ENCODE measurements around the gene ASTN1.

The ASTN1 gene

DNA sequence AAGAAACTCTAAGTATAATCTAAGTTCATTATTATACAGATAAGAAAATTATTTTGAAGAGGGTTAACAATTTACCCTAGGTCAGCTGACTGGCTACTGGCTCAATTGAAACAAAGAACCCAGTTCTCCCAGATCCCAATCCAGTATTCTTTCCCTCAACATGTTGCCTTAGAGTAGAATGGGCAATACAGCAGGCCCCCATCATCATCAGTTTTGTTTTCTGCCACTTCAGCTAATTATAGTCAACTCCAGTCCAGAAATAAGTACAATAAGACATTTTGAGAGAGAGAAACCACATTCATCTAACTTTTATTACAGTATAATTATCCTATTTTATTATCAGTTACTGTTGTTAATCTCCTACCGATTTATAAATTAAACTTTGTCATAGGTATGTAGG, 241.2 kb downstream of the ASTN1 start (continued):
- no peak for TF ChIP-seq ZNF549 (tag by site-specific recombination; IDR thresholded peaks at IDR 0.05)
- no peak for TF ChIP-seq HOXC10 (CRISPR knock-in tag; IDR thresholded peaks at IDR 0.05)

GRCh38 chr1:176919386-176920378, 244.8 kb downstream of the ASTN1 start:
- H3K36me3 ChIP-seq (ENCODE audit: control insufficient read depth in 2 of 2, insufficient read depth in 1 of 2, low read length in 2 of 2) = no peaks in the 10 kb centered on the region
- H3K9me3 ChIP-seq (ENCODE audit: control insufficient read depth, insufficient read depth, low read depth, low read length) = no peaks in the 10 kb centered on the region
- ChIA-PET CTCF (interaction anchor here (1.4 kb wide), 1 partner anchor 21 kb away, joined by 3 read pairs; no protein-coding TSS in a partner anchor), POLR2A (no interaction called here)
- H3K4me1 ChIP-seq (ENCODE audit: control insufficient read depth, insufficient read depth, low read length) = no peaks in the 10 kb centered on the region
- no peak overlapping the region for H3K4me3 ChIP-seq (ENCODE audit: low read depth, low read length)
- H3K27ac ChIP-seq (ENCODE audit: extremely low read depth, low read depth, low read length) = no peak overlapping the region
- TF ChIP-seq ZNF501 (tag by site-specific recombination; IDR thresholded peaks at IDR 0.05) (no peak), ZNF10 (tag by site-specific recombination; IDR thresholded peaks at IDR 0.05) (no peak), KLF16 (tag by site-specific recombination; IDR thresholded peaks at IDR 0.05) (no peak), ZSCAN18 (tag by site-specific recombination; IDR thresholded peaks at IDR 0.05) (no peak), BCL11A (tag by site-specific recombination; IDR thresholded peaks at IDR 0.05; ENCODE audit: low read depth) (no peak), ZBTB17 (tag by site-specific recombination; IDR thresholded peaks at IDR 0.05) (no peak), ZNF544 (tag by site-specific recombination; IDR thresholded peaks at IDR 0.05) (no peak), ZNF24 (tag by site-specific recombination; IDR thresholded peaks at IDR 0.05) (no peak), HOXC10 (CRISPR knock-in tag; IDR thresholded peaks at IDR 0.05) (no peak), EGR2 (tag by site-specific recombination; IDR thresholded peaks at IDR 0.05; ENCODE audit: low read depth) (no peak), ZNF302 (tag by site-specific recombination; IDR thresholded peaks at IDR 0.05; ENCODE audit: low read depth) (no peak), TCF7L2 (IDR thresholded peaks at IDR 0.05; ENCODE audit: borderline replicate concordance, low read depth, low read length) (no peak), ZNF248 (tag by site-specific recombination; IDR thresholded peaks at IDR 0.05) (no peak)
- TF ChIP-seq, protein P1, sequence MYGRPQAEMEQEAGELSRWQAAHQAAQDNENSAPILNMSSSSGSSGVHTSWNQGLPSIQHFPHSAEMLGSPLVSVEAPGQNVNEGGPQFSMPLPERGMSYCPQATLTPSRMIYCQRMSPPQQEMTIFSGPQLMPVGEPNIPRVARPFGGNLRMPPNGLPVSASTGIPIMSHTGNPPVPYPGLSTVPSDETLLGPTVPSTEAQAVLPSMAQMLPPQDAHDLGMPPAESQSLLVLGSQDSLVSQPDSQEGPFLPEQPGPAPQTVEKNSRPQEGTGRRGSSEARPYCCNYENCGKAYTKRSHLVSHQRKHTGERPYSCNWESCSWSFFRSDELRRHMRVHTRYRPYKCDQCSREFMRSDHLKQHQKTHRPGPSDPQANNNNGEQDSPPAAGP (tag by site-specific recombination; IDR thresholded peaks at IDR 0.05) = no peak
- TF ChIP-seq, protein P2, sequence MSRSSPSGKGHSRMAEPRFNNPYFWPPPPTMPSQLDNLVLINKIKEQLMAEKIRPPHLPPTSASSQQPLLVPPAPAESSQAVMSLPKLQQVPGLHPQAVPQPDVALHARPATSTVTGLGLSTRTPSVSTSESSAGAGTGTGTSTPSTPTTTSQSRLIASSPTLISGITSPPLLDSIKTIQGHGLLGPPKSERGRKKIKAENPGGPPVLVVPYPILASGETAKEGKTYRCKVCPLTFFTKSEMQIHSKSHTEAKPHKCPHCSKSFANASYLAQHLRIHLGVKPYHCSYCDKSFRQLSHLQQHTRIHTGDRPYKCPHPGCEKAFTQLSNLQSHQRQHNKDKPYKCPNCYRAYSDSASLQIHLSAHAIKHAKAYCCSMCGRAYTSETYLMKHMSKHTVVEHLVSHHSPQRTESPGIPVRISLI (tag by site-specific recombination; IDR thresholded peaks at IDR 0.05) = no peak
- TF ChIP-seq, protein P3, sequence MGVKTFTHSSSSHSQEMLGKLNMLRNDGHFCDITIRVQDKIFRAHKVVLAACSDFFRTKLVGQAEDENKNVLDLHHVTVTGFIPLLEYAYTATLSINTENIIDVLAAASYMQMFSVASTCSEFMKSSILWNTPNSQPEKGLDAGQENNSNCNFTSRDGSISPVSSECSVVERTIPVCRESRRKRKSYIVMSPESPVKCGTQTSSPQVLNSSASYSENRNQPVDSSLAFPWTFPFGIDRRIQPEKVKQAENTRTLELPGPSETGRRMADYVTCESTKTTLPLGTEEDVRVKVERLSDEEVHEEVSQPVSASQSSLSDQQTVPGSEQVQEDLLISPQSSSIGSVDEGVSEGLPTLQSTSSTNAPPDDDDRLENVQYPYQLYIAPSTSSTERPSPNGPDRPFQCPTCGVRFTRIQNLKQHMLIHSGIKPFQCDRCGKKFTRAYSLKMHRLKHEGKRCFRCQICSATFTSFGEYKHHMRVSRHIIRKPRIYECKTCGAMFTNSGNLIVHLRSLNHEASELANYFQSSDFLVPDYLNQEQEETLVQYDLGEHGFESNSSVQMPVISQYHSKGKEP (tag by site-specific recombination; IDR thresholded peaks at IDR 0.05) = no peak
- TF ChIP-seq, protein P4, sequence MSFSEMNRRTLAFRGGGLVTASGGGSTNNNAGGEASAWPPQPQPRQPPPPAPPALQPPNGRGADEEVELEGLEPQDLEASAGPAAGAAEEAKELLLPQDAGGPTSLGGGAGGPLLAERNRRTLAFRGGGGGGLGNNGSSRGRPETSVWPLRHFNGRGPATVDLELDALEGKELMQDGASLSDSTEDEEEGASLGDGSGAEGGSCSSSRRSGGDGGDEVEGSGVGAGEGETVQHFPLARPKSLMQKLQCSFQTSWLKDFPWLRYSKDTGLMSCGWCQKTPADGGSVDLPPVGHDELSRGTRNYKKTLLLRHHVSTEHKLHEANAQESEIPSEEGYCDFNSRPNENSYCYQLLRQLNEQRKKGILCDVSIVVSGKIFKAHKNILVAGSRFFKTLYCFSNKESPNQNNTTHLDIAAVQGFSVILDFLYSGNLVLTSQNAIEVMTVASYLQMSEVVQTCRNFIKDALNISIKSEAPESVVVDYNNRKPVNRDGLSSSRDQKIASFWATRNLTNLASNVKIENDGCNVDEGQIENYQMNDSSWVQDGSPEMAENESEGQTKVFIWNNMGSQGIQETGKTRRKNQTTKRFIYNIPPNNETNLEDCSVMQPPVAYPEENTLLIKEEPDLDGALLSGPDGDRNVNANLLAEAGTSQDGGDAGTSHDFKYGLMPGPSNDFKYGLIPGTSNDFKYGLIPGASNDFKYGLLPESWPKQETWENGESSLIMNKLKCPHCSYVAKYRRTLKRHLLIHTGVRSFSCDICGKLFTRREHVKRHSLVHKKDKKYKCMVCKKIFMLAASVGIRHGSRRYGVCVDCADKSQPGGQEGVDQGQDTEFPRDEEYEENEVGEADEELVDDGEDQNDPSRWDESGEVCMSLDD (tag by site-specific recombination; IDR thresholded peaks at IDR 0.05) = no peak
- TF ChIP-seq, protein P5, sequence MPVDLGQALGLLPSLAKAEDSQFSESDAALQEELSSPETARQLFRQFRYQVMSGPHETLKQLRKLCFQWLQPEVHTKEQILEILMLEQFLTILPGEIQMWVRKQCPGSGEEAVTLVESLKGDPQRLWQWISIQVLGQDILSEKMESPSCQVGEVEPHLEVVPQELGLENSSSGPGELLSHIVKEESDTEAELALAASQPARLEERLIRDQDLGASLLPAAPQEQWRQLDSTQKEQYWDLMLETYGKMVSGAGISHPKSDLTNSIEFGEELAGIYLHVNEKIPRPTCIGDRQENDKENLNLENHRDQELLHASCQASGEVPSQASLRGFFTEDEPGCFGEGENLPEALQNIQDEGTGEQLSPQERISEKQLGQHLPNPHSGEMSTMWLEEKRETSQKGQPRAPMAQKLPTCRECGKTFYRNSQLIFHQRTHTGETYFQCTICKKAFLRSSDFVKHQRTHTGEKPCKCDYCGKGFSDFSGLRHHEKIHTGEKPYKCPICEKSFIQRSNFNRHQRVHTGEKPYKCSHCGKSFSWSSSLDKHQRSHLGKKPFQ (tag by site-specific recombination; IDR thresholded peaks at IDR 0.05) = no peak
